ENCODE data around the gene PSMD6.

PSMD6 gene

DNA sequence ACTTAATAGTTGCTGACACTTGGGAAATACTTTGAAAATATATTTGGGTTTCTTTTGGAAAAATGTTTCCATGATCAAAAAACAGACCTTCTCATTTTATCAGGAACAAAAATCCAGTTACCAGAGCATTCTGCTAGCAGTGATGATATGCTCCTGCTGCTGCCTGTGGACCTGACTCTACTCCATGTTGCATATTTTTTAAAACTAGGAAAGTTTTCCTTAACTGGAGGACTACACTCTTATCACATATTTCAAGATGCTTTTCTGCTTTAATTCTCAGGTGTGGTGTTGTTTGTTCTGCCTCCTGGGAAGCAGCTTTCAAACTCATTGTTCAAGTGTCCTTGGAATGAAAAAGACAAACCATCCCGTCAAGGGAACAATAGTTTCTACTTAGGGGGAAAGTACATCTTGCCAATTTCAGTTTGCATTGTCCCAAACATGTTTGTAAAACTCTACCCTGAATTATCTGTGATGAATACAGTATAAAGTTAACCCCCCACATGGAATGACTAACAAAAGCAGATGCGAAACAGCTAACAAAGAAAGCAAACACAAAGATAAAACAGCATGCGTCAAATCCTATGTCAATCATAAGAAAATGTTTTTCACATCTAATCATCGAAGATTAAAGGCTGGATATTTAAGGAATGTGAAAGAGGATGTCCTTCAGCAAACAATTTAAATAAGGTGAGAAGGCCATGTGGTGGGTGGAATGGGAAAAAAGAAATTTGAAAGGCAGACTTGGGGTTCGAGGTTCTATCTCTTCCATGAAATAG is 40.1 kb upstream of the PSMD6 start:
- CTCF ChIA-PET: no interaction called here
- no peak for DNase-seq (ENCODE audit: extremely low spot score)
- TF ChIP-seq, protein P1, sequence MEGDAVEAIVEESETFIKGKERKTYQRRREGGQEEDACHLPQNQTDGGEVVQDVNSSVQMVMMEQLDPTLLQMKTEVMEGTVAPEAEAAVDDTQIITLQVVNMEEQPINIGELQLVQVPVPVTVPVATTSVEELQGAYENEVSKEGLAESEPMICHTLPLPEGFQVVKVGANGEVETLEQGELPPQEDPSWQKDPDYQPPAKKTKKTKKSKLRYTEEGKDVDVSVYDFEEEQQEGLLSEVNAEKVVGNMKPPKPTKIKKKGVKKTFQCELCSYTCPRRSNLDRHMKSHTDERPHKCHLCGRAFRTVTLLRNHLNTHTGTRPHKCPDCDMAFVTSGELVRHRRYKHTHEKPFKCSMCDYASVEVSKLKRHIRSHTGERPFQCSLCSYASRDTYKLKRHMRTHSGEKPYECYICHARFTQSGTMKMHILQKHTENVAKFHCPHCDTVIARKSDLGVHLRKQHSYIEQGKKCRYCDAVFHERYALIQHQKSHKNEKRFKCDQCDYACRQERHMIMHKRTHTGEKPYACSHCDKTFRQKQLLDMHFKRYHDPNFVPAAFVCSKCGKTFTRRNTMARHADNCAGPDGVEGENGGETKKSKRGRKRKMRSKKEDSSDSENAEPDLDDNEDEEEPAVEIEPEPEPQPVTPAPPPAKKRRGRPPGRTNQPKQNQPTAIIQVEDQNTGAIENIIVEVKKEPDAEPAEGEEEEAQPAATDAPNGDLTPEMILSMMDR (IDR thresholded peaks at IDR 0.05; ENCODE audit: control extremely low read depth, extremely low read depth, low read depth, missing control alignments): no peak
- POLR2A ChIA-PET: no interaction called here

DNA sequence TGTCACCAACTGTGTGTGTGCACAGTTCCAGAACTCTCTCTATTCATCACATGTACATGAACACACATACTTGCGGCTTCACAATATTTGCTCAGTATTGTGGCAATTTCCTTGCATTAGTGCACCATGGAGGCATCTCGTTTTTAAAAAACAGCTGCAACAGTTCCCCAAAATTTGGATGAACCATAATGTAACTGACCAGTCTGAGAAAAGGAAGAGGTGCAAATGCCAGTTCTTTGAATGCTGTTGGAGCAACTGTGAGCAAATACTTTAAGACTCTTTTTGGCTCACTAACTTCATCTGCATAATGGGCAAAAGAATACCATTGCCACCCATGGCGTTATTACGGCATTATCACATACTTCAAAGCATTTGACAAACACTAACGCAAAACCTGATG is 38.3 kb upstream of the PSMD6 start:
- POLR2A ChIA-PET: no interaction called here
- no peak for DNase-seq (ENCODE audit: extremely low spot score)
- CTCF ChIA-PET: interaction anchor here (1.0 to 2.2 kb wide), 3 partner anchors 12 to 19 kb away, joined by 3 to 6 read pairs (median 3); no protein-coding TSS in a partner anchor
- TF ChIP-seq, protein P1 (IDR thresholded peaks at IDR 0.05; ENCODE audit: control extremely low read depth, extremely low read depth, low read depth, missing control alignments): no peak

DNA sequence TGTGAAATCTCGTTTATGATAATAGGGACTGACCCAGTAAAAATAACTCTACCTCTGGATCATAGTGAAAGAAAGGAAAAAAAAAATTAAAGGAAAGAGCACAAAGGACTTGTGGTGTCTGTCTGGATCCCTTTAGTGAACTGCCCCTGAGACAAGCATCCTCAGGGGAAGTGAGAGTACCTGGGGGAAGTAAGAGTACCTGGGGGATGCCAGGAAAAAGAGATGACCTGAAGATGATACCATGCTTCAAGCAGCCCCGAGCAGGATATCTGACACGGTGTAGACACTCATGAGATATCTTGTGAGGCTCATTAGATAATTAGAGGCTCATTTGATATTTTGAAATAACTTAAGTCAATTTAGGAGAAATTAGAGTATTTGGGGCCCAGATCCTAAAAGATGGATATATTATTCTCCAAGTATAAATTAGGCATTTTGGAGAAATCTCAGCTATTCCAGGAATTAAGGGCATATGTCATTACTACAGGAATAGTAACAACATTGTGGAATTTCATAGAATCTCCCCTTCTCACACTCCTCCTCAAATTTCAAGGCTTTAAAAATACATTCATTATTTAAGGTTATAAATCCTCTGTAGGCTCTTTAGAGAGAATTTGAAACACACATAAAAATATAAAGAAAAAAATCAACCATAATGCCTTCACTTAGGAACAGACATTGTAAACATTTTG is 36.3 kb upstream of the PSMD6 start:
- no peak for DNase-seq (ENCODE audit: extremely low spot score)
- CTCF ChIA-PET: interaction anchor here (1.4 kb wide), 1 partner anchor 13 kb away, joined by 4 read pairs; no protein-coding TSS in a partner anchor
- POLR2A ChIA-PET: no interaction called here
- TF ChIP-seq, protein P1 (IDR thresholded peaks at IDR 0.05; ENCODE audit: control extremely low read depth, extremely low read depth, low read depth, missing control alignments): no peak

DNA sequence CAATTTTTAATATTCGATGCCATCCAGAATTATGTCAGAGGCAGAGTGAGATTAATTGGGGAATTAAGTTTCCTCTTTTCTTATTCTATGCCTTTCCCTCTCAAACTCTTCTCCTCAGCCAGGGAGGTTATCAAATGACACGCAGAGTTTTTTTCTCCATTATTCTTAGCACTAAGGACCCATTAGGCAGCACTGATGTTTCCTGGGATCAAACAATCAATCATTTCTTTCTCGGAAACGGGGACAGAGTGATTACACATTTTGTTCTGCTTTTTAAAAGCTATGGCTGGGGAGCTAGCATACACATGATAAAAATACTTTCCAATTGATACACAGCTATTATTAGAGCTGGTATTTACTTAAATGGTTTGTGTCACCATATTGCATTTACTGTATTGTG is 35.3 kb upstream of the PSMD6 start:
- CTCF ChIA-PET: no interaction called here
- POLR2A ChIA-PET: no interaction called here
- TF ChIP-seq, protein P1 (IDR thresholded peaks at IDR 0.05; ENCODE audit: control extremely low read depth, extremely low read depth, low read depth, missing control alignments): no peak
- DNase-seq (ENCODE audit: extremely low spot score): no peak

DNA sequence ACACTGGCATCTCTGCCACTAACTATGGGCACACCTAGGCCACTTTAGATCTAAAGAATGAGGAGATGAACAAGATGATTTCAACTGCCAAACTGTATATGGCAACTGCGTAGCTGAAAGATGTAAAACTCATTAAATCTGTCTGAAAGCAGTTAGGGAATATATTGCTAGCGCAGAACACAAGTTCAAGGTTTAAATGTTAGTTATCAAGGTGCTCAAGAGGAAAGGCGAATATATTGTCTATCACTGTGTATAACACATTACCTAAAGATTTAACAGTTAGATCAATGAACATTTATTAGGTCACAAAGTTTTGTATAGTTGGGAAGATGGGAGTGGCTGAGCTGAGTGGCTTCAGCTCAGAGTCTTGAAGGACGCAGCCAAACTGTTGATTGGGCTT is 33.9 kb upstream of the PSMD6 start:
- CTCF ChIA-PET: no interaction called here

DNA sequence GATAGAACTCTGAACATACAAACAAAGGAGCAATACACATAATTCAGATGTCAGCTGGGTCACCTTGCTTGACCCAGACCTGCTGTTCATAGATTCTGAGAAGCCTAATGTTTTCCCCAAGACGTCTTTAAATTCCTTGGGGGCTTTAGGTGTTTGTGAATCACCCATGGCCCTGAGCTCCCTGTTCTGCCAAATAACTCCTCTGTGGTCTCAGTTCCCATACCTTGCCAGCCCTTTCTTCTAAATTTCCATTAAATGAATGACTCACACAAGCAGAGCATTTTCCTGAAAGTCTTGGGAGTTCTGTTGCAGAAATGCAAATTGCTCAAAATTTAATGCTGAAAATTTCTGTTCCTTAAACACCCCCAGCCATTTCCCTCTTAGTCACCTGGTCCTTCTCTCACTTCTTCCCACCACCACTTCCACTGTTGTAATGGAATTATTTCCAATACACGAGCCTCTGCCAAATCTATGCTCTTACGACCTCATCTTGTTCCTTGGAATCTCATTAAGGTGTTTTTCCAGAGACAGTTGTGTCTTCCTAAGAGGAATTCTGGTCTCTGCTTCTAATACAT is 33.4 kb upstream of the PSMD6 start:
- TF ChIP-seq, protein P1 (IDR thresholded peaks at IDR 0.05; ENCODE audit: control extremely low read depth, extremely low read depth, low read depth, missing control alignments): no peak
- DNase-seq (ENCODE audit: extremely low spot score): no peak
- ChIA-PET POLR2A (interaction anchor here (0.6 kb wide), 1 partner anchor 251 kb away, joined by 4 read pairs; no protein-coding TSS in a partner anchor), CTCF (no interaction called here)

More for the DNA sequence above, 33.9 kb upstream of the PSMD6 start:
- DNase-seq (ENCODE audit: extremely low spot score): no peak
- TF ChIP-seq, protein P1 (IDR thresholded peaks at IDR 0.05; ENCODE audit: control extremely low read depth, extremely low read depth, low read depth, missing control alignments): no peak
- POLR2A ChIA-PET: interaction anchor here (0.6 kb wide), 1 partner anchor 251 kb away, joined by 4 read pairs; no protein-coding TSS in a partner anchor
